HG03060 (cell line): Measurements from ENCODE around the gene MINDY4B.
"Not testable (repeated sequence)": the region's sequence is repeated elsewhere in the genome, so short reads cannot be mapped to it uniquely, and the experiment has no call there.

Experiments used
- ATAC-seq: cut with Tn5 transposase; IDR thresholded peaks from one replicate; pipeline ENCODE4 v1.9.1; 2021; ENCODE audit warnings: low read depth, moderate number of reproducible peaks; ENCODE audit not compliant: unreplicated experiment

The MINDY4B gene

GRCh38 chr3:150899141-150899540, 6.1 kb downstream of the MINDY4B start:
- ATAC-seq: no peak

GRCh38 chr3:150898046-150898754, 7.0 kb downstream of the MINDY4B start:
- no peak for ATAC-seq

DNA sequence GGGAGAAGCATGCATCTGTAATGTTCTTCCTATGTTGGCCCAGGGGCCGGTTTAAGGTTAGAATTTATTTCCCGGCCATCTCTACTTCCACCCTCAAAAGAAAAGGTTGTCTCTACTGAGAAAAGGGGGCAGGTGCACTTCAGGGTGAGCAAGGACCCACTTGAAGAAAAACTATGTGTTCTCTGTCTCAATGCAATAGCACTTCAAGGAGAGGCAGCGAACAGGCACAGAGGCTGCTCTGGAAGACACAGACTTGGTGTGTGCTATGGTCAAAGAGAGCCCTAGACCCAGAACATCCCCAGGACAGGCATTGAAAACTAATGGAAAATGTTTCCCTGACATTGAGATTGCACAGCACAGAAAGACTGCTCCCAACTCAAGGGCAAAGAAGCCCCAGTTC, 7.6 kb downstream of the MINDY4B start:
- ATAC-seq: no peak

- no peak for ATAC-seq
Measured at GRCh38 chr3:150890831-150891230, 14.4 kb downstream of the MINDY4B start.

DNA sequence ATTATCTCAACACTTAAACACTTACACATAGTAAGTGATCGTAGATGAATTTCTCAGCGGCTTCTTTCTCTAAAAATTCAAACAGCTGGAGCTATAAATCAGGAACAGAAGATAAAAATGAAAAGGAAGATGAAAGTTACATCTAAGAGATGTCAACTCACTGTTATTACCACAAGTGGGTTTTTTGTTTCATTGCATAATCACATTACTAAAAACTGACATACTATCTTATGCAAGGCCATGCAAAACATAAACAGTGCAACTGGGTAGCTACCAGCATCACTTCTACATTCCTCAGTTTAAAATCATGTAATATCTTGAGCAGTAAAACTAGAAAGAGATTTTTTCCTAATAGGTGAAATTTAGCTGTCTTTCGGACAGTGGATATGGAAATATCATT, 14.9 kb downstream of the MINDY4B start:
- ATAC-seq: no peak

DNA sequence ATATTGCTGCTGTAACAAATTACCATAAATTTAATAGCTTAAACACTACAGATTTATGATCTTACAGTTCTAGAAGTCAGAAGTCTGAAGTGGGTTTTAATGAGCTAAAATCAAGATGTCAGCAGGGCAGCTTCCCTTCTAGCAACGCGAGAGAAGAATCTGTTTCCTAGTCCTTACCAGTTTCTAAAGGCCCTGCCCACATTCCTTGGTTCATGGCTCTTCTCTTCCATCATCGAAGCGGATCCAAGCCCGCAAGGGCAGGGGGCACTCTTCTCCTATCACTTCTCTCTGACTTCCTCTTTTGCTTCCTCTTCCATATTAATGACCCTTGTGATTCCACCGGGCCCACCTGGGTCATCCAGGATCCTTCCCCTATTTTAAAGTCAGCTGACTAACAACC, 16.1 kb downstream of the MINDY4B start:
- ATAC-seq: no peak

DNA sequence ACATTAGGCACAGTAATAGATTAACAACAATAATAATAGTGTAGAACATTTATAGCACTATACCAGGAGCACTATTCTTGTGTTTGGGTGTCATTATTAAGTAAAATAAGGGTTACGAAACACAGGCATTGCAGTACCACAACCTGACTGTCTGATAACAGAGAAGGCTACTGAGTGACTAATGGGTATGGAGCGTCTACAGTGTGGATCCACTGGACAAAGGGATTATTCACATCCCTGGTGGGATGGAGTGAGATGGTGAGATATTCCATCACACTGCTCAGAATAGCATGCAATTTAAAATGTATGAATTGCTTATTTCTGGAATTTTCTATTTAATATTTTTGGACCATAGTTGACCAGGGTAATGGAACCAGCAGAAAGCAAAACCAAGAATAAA, 18.2 kb downstream of the MINDY4B start:
- no peak for ATAC-seq

DNA sequence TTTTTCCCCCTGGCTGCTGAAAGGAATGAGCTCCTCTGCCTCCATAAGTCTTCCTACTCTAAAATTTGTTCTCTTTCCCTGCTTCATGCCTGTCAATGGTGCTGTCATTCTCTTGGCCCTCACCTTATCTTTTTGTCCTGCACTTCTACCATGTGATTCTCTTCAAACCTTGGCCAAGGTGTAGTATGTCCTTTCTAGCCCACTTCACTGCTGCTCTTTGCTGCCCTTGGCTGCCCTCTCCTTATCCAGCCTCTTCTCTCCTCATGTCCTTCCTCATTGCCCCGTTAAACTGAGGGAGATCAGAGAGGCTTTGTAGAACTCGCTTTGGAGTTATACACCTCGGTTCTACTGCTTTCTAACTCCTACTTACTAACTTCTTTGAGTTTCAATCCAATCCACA, 19.7 kb downstream of the MINDY4B start:
- ATAC-seq: no peak

DNA sequence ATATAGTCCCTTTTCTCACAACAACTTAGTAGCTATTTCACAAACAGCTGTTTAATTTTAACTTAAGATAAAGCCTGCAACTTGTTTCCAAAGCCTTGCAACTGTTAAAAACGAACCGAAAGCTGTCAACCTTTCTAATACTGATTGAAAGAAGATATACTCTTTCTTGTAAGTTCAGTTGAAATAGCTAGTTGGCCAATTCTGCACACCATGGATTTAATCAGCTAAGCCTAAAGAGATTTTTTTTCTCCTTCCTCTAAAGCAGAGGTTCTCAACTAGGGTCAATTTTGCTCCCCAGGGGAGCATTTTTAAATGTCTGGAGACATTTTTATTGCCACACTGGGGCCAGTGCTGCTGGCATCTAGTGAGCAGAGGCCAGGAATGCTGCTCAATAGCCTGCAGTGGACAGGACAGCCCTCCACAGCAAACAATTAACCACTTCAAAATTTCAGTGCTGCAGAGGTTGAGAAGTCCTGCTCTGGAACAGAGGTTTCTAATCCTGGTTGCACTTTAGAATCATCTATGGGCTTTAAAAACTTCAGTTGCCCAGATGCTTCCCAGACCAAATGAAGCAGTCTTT, 26.2 kb downstream of the MINDY4B start:
- no peak for ATAC-seq

GRCh38 chr3:150878290-150878689, 26.9 kb downstream of the MINDY4B start:
- ATAC-seq: no peak

- ATAC-seq: no peak
Measured at GRCh38 chr3:150877303-150877702, 27.9 kb downstream of the MINDY4B start.

- ATAC-seq: no peak
Measured at GRCh38 chr3:150876611-150877265, 28.5 kb downstream of the MINDY4B start.

DNA sequence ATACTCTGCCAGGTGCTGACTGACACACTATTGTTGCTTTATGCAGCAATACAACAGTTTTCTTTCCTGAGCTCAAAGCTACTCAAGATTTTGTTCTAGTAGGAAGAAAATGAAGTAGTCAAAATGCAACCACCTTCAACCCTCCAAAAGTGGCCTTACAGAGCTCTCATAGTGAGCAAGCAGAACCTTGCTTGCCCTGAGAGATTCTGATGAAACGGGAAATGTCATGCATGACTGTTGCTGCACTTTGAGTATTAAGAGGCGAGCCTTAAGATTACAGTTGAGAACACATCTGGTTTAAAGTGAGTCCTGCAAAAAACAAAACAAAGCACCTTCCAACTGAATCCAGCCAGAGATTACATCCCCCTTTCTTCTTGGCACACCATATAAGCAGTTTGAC, 29.7 kb downstream of the MINDY4B start:
- no peak for ATAC-seq

- no peak for ATAC-seq
Measured at GRCh38 chr3:150874666-150875219, 30.5 kb downstream of the MINDY4B start.

DNA sequence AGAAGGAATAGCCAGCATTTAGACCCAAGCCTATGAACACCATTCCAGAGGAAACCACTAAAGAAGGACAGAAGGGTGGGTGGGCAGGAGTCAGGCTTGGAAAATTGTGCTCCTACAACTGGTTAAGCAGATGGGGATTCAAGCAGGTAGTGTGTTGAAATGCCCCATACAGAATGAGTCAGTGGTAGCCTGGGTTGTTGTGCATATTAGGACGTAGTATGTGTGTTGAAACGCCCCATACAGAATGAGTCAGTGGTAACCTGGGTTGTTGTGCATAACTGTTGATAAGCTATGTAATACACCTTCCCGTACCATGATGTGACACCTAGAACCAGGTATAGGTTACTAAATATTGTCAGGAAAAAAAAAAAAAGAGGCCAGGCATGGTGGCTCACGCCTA, 34.0 kb downstream of the MINDY4B start:
- no peak for ATAC-seq

DNA sequence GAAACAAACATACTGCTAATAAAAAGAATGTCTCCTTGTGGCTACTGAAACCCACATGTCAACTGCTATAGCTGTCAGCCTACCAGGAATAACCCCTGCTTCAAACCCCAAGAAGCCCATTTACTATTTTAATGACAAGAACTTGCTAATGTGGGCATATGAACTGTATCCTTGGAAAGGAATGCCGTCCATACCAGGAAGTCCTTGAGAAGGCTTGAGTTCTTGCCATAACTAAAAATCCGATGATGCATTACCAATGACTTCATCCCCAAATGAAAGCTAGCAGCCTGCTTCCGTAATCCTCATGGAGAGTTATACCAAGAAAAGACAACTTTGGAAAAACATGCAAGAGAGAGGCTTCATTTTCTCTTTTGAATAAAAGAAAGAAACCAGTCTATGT, 34.8 kb downstream of the MINDY4B start:
- ATAC-seq: no peak

DNA sequence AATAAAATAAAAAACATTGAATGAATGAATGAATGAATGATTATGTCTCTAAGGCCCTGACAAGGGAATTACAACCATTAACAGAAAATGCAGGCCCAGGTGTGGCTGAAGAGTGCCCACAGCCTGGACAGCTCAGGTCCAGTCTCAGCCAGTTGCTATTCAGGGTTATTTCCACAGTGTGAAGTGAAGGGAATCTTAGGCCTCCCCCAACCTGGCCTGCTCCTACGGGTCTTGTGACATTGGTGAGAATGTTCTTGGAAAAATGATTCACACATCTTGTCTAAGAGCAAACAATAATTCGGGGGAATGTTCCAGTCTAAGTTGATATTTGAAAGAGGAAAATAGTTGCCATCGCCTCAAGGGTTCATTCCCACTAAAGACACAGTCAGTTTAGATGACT, 37.0 kb downstream of the MINDY4B start:
- no peak for ATAC-seq

DNA sequence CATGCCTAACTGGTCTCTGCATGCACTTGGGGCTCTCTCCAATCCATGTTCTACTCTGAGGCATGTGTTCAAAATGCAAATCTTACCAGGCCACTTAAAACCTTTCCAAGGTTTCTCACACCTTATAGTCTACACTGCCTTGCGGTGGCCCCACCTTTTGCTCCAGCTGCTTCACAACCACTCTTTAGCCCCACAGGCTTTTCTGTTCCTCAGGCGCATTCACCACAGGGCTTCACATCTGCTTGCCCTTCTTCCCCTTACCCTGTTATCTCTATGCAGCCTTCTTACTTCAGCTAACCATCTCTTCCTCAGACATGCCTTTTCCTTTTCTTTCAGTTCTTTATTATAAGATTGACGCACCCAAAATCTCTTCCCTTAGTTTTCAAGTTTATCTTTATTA, 37.8 kb downstream of the MINDY4B start:
- no peak for ATAC-seq

DNA sequence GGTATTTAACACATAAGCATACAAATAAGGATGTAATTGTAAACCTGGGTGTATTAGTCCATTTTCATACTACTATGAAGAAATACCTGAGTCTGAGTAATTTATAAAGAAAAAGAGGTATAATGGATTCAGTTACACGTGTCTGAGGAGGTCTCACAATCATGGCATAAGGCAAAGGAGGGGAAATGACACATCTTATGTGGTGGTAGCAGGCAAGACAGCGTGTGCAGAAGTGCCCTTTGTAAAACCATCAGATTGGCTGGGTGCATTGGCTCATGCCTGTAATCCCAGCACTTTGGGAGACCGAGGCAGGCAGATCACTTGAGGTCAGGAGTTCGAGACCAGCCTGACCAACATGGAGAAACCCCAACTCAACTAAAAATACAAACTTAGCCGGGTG, 41.3 kb downstream of the MINDY4B start:
- ATAC-seq: not testable (repeated sequence)

DNA sequence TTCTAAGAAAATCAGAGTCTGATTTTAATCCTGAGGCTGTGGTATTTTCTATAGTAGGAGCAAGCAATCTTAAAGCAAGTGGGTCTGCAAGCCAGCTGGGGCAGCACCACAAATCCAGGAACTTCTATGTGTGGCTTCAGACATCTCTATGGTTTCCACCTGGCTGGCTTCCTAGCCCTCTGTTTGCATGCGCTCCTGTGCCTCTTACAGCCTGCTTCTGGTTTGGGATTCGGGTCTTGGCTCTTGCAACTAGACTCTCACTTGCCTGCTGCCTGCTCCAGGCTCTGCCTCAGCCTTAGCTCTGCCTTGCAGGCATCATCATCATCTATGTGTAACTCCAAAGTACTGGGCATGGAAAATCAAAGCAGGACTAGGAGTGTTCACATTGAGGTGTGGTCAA, 43.4 kb downstream of the MINDY4B start:
- ATAC-seq: no peak

GRCh38 chr3:150857936-150858335, 47.3 kb downstream of the MINDY4B start:
- ATAC-seq: not testable (repeated sequence)

DNA sequence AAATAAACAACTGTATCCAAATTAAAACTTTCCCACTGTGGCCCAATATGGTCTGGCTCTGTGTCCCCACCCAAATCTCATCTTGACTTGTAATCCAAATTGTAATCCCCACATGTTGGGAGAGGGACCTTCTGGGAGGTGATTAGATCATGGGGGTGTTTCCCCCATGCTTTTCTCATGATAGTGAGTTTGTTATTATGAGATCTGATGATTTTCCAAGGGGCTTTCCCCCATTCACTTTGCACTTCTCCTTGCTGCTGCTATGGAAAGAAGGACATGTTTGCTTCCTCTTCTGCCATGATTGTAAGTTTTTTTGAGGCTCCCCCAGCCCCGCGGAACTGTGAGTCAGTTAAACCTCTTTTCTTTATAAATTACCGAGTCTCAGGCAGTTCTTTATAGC, 55.0 kb downstream of the MINDY4B start:
- ATAC-seq: no peak
